Endodermal cell (in vitro differentiated cells): ENCODE data around the gene ACTN1. TPM values are rescaled to one million over a fixed set of nuclear protein-coding genes. Genes with fewer than 3 reads are reported as not detected.

Experiments used
- DNase-seq: peaks from one replicate; pipeline ENCODE4 v3.0.0-alpha.2; 2017
- H3K27ac ChIP-seq: 2 replicates; pipeline ENCODE4 v1.5.1; 2013; ENCODE audit warnings: mild to moderate bottlenecking, low read depth, low read length, moderate library complexity
- H3K27me3 ChIP-seq: 2 replicates; pipeline ENCODE4 v1.6.1; 2013; ENCODE audit warnings: mild to moderate bottlenecking, low read length, moderate library complexity; ENCODE audit not compliant: insufficient read depth, control insufficient read depth, poor library complexity, severe bottlenecking
- H3K36me3 ChIP-seq: 2 replicates; pipeline ENCODE4 v1.7.0; 2013; ENCODE audit warnings: mild to moderate bottlenecking, low read length, moderate library complexity; ENCODE audit not compliant: control insufficient read depth, insufficient read depth
- H3K4me1 ChIP-seq: one replicate; pipeline ENCODE4 v1.7.0; 2013; ENCODE audit warnings: low read length; ENCODE audit not compliant: control insufficient read depth, insufficient read depth
- H3K4me3 ChIP-seq: 2 replicates; pipeline ENCODE4 v1.5.1; 2013; ENCODE audit warnings: mild to moderate bottlenecking, low read length, moderate library complexity
- H3K9ac ChIP-seq: 2 replicates; pipeline ENCODE4 v1.6.1; 2013; ENCODE audit warnings: mild to moderate bottlenecking, low read length, moderate library complexity; ENCODE audit not compliant: poor library complexity, severe bottlenecking; ENCODE audit errors: extremely low read depth
- H3K9me3 ChIP-seq: 2 replicates; pipeline ENCODE4 v1.6.1; 2013; ENCODE audit warnings: mild to moderate bottlenecking, low read length, moderate library complexity; ENCODE audit not compliant: control insufficient read depth
- H3K27ac Mint-ChIP-seq: 2 replicates; pipeline ENCODE4 v1.8.0; 2020; ENCODE audit warnings: mixed read lengths
- H3K27me3 Mint-ChIP-seq: 2 replicates; pipeline ENCODE4 v1.8.0; 2021; ENCODE audit warnings: mild to moderate bottlenecking, mixed read lengths; ENCODE audit not compliant: insufficient read depth
- H3K36me3 Mint-ChIP-seq: 2 replicates; pipeline ENCODE4 v1.8.0; 2020; ENCODE audit warnings: low read depth, mixed read lengths
- H3K4me1 Mint-ChIP-seq: 2 replicates; pipeline ENCODE4 v1.8.0; 2020; ENCODE audit warnings: mixed read lengths
- H3K4me3 Mint-ChIP-seq: 2 replicates; pipeline ENCODE4 v1.8.0; 2020; ENCODE audit warnings: mild to moderate bottlenecking, moderate library complexity, mixed read lengths
- H3K9me3 Mint-ChIP-seq: 2 replicates; pipeline ENCODE4 v1.8.0; 2020; ENCODE audit warnings: mild to moderate bottlenecking, mixed read lengths
- CTCF ChIP-seq: fragments of 200-600 bp; sonication (generic); conservative IDR thresholded peaks from 2 replicates; pipeline ENCODE4 v1.5.0; 2021; ENCODE audit warnings: antibody characterized with exemption, mild to moderate bottlenecking
- WGBS, 2 experiments: methylation state at CpG; one replicate each; pipeline versions ENCODE4 v1.1.5 to v1.1.7; 2013; ENCODE audit warnings: missing lambda C conversion rate in 2 of 2, mixed read lengths in 1 of 2; ENCODE audit not compliant: insufficient coverage in 1 of 2, insufficient read length in 1 of 2; 5-methylcytosine and 5-hydroxymethylcytosine counted together
- total RNA-seq, 2 donors: library from RNA; stranded (reverse); fragmentation: NEBNext Ultra II Directional in 1 of 2; extraction: Animal tissue kit (Norgen Biotek cat#: 25700) in 1 of 2; gene quantifications; 2 replicates in 1 of 2; 3 replicates in 1 of 2; pipeline ENCODE4 v1.2.1, GENCODE V29; 2021

The ACTN1 gene
- total RNA-seq, 2 donors from 2014 or later: 190 to 275 TPM

GRCh38 chr14:68932231-68932630, 46.9 kb downstream of the ACTN1 start:
- Histone ChIP-seq H3K27me3 (no peaks in the 10 kb centered on the region), H3K4me3 (no peak overlapping the region), H3K9ac (no peak overlapping the region), H3K27ac (no peak overlapping the region), H3K9me3 (no peaks in the 10 kb centered on the region), H3K36me3 (peaks cover 52% of the 10 kb centered on the region), H3K4me1 (peaks cover 22% of the 10 kb centered on the region)
- H3K9me3 Mint-ChIP-seq: no peaks in the 10 kb centered on the region
- no peak for DNase-seq
- no peak overlapping the region for H3K27ac Mint-ChIP-seq
- TF ChIP-seq CTCF: no peak
- 91 to 100% methylated on average over 2 to 4 of the region's 4 CpGs for WGBS, 2 experiments
- no peaks in the 10 kb centered on the region for H3K27me3 Mint-ChIP-seq
- H3K36me3 Mint-ChIP-seq: peaks cover 10% of the 10 kb centered on the region
- peaks cover 41% of the 10 kb centered on the region for H3K4me1 Mint-ChIP-seq
- H3K4me3 Mint-ChIP-seq: no peak overlapping the region

- Histone ChIP-seq H3K36me3 (peaks cover 58% of the 10 kb centered on the region), H3K9ac (no peak overlapping the region), H3K27me3 (no peaks in the 10 kb centered on the region), H3K27ac (no peak overlapping the region), H3K4me3 (no peak overlapping the region), H3K4me1 (peaks cover 20% of the 10 kb centered on the region), H3K9me3 (peaks cover under 1% of the 10 kb centered on the region)
- Mint-ChIP-seq H3K27me3 (no peaks in the 10 kb centered on the region), H3K9me3 (no peaks in the 10 kb centered on the region), H3K36me3 (peaks cover 10% of the 10 kb centered on the region), H3K27ac (no peak overlapping the region), H3K4me1 (peaks cover 36% of the 10 kb centered on the region), H3K4me3 (no peak overlapping the region)
- DNase-seq: no peak
- 96 to 100% methylated on average over 2 to 5 of the region's 5 CpGs for WGBS, 2 experiments
- no peak for TF ChIP-seq CTCF
These were observed 47.5 kb downstream of the ACTN1 start for GRCh38 chr14:68931474-68932051.

GRCh38 chr14:68931063-68931462, 48.0 kb downstream of the ACTN1 start:
- DNase-seq: no peak
- Histone ChIP-seq H3K9ac (no peak overlapping the region), H3K36me3 (peaks cover 58% of the 10 kb centered on the region), H3K27me3 (no peaks in the 10 kb centered on the region), H3K9me3 (peaks cover 5% of the 10 kb centered on the region), H3K27ac (no peak overlapping the region), H3K4me1 (peaks cover 15% of the 10 kb centered on the region), H3K4me3 (no peak overlapping the region)
- H3K36me3 Mint-ChIP-seq: peaks cover 8% of the 10 kb centered on the region
- H3K27me3 Mint-ChIP-seq: no peaks in the 10 kb centered on the region
- no peak overlapping the region for H3K4me3 Mint-ChIP-seq
- no peaks in the 10 kb centered on the region for H3K9me3 Mint-ChIP-seq
- peaks cover 31% of the 10 kb centered on the region for H3K4me1 Mint-ChIP-seq
- H3K27ac Mint-ChIP-seq: no peak overlapping the region
- no peak for TF ChIP-seq CTCF
- 90 to 97% methylated on average over 2 to 3 of the region's 3 CpGs for WGBS, 2 experiments
